Measurements from ENCODE around the gene RCC2.
"Not testable (repeated sequence)": the region's sequence is repeated elsewhere in the genome, so short reads cannot be mapped to it uniquely, and the experiment has no call there.

RCC2 gene

GRCh38 chr1:17412093-17412870, 27.2 kb downstream of the RCC2 start:
- Histone ChIP-seq H3K23ac (ENCODE audit: low read length) (no peak overlapping the region), H3K79me1 (ENCODE audit: low read length) (peaks cover 19% of the 10 kb centered on the region), H3K27me3 (ENCODE audit: insufficient read depth, low read length, poor library complexity) (no peaks in the 10 kb centered on the region), H2BK15ac (replicated peaks; ENCODE audit: low read depth) (no peak overlapping the region), H3K4me3 (ENCODE audit: low read length) (no peak overlapping the region), H2BK5ac (ENCODE audit: low read length) (no peak overlapping the region), H4K5ac (ENCODE audit: low read length) (no peak overlapping the region), H3K18ac (ENCODE audit: low read length) (no peak overlapping the region), H3K9ac (ENCODE audit: low read length) (no peak overlapping the region), H3K36me3 (ENCODE audit: control insufficient read depth, insufficient read depth, low read length) (peaks cover 46% of the 10 kb centered on the region), H3K27ac (ENCODE audit: low read depth, low read length) (no peak overlapping the region), H3K4me1 (ENCODE audit: control insufficient read depth, low read depth, low read length) (no peaks in the 10 kb centered on the region), H2BK120ac (ENCODE audit: low read depth, low read length) (no peak overlapping the region), H3K4ac (ENCODE audit: low read depth, low read length) (no peak overlapping the region), H3K79me2 (ENCODE audit: control insufficient read depth, insufficient read depth, low read length) (peaks cover 7% of the 10 kb centered on the region), H2AK5ac (ENCODE audit: low read length) (no peak overlapping the region), H3K4me2 (ENCODE audit: low read length) (no peak overlapping the region), H3K56ac (ENCODE audit: low read length) (no peak overlapping the region), H4K8ac (ENCODE audit: low read depth, low read length) (no peak overlapping the region)
- DNase-seq, result no peak
- WGBS (ENCODE audit: extremely low coverage, insufficient coverage, low lambda C conversion rate), result no CpG with 5 or more reads among the region's 16 CpGs

- Histone ChIP-seq H4K8ac (ENCODE audit: low read depth, low read length) (no peak overlapping the region), H2BK5ac (ENCODE audit: low read length) (no peak overlapping the region), H2BK120ac (ENCODE audit: low read depth, low read length) (no peak overlapping the region), H3K9ac (ENCODE audit: low read length) (no peak overlapping the region), H4K5ac (ENCODE audit: low read length) (no peak overlapping the region), H3K18ac (ENCODE audit: low read length) (no peak overlapping the region), H3K4me2 (ENCODE audit: low read length) (no peak overlapping the region), H2BK15ac (replicated peaks; ENCODE audit: low read depth) (no peak overlapping the region), H3K4me3 (ENCODE audit: low read length) (no peak overlapping the region), H3K4ac (ENCODE audit: low read depth, low read length) (no peak overlapping the region), H3K4me1 (ENCODE audit: control insufficient read depth, low read depth, low read length) (no peaks in the 10 kb centered on the region), H3K36me3 (ENCODE audit: control insufficient read depth, insufficient read depth, low read length) (peaks cover 43% of the 10 kb centered on the region), H3K56ac (ENCODE audit: low read length) (no peak overlapping the region), H2AK5ac (ENCODE audit: low read length) (no peak overlapping the region), H3K79me2 (ENCODE audit: control insufficient read depth, insufficient read depth, low read length) (peaks cover 1% of the 10 kb centered on the region), H3K27ac (ENCODE audit: low read depth, low read length) (no peak overlapping the region), H3K23ac (ENCODE audit: low read length) (no peak overlapping the region), H3K27me3 (ENCODE audit: insufficient read depth, low read length, poor library complexity) (no peaks in the 10 kb centered on the region), H3K79me1 (ENCODE audit: low read length) (peaks cover 16% of the 10 kb centered on the region)
- no peak for DNase-seq
- WGBS (ENCODE audit: extremely low coverage, insufficient coverage, low lambda C conversion rate), result no CpG with 5 or more reads among the region's 10 CpGs
These were observed 30.1 kb downstream of the RCC2 start for GRCh38 chr1:17409391-17409811.

GRCh38 chr1:17407786-17408514, 31.5 kb downstream of the RCC2 start:
- not testable (repeated sequence) for H4K8ac ChIP-seq (ENCODE audit: low read depth, low read length); H2BK15ac ChIP-seq (replicated peaks; ENCODE audit: low read depth); H3K27ac ChIP-seq (ENCODE audit: low read depth, low read length); H3K4ac ChIP-seq (ENCODE audit: low read depth, low read length); H3K4me1 ChIP-seq (ENCODE audit: control insufficient read depth, low read depth, low read length); H3K4me3 ChIP-seq (ENCODE audit: low read length); H3K4me2 ChIP-seq (ENCODE audit: low read length); H2BK5ac ChIP-seq (ENCODE audit: low read length); H3K27me3 ChIP-seq (ENCODE audit: insufficient read depth, low read length, poor library complexity); H3K18ac ChIP-seq (ENCODE audit: low read length); H3K9ac ChIP-seq (ENCODE audit: low read length); H2AK5ac ChIP-seq (ENCODE audit: low read length); H3K79me2 ChIP-seq (ENCODE audit: control insufficient read depth, insufficient read depth, low read length); H4K5ac ChIP-seq (ENCODE audit: low read length); H3K23ac ChIP-seq (ENCODE audit: low read length); H3K56ac ChIP-seq (ENCODE audit: low read length); H2BK120ac ChIP-seq (ENCODE audit: low read depth, low read length)
- Histone ChIP-seq H3K79me1 (ENCODE audit: low read length) (peaks cover 11% of the 10 kb centered on the region), H3K36me3 (ENCODE audit: control insufficient read depth, insufficient read depth, low read length) (peaks cover 33% of the 10 kb centered on the region)
- WGBS (ENCODE audit: extremely low coverage, insufficient coverage, low lambda C conversion rate), result no CpG with 5 or more reads among the region's 30 CpGs
- DNase-seq, result peak; percentile 70

GRCh38 chr1:17406760-17407475, 32.6 kb downstream of the RCC2 start:
- not testable (repeated sequence) for H3K4me1 ChIP-seq (ENCODE audit: control insufficient read depth, low read depth, low read length); H3K4me2 ChIP-seq (ENCODE audit: low read length); H2BK5ac ChIP-seq (ENCODE audit: low read length); H3K27me3 ChIP-seq (ENCODE audit: insufficient read depth, low read length, poor library complexity); H3K56ac ChIP-seq (ENCODE audit: low read length); H2BK15ac ChIP-seq (replicated peaks; ENCODE audit: low read depth); H3K4me3 ChIP-seq (ENCODE audit: low read length); H2AK5ac ChIP-seq (ENCODE audit: low read length); H2BK120ac ChIP-seq (ENCODE audit: low read depth, low read length); H3K18ac ChIP-seq (ENCODE audit: low read length); H3K4ac ChIP-seq (ENCODE audit: low read depth, low read length); H3K9ac ChIP-seq (ENCODE audit: low read length); H3K79me2 ChIP-seq (ENCODE audit: control insufficient read depth, insufficient read depth, low read length); H3K23ac ChIP-seq (ENCODE audit: low read length); H3K27ac ChIP-seq (ENCODE audit: low read depth, low read length); H4K5ac ChIP-seq (ENCODE audit: low read length); DNase-seq; H4K8ac ChIP-seq (ENCODE audit: low read depth, low read length)
- WGBS (ENCODE audit: extremely low coverage, insufficient coverage, low lambda C conversion rate), result no CpG with 5 or more reads among the region's 16 CpGs
- peaks cover 10% of the 10 kb centered on the region for H3K79me1 ChIP-seq (ENCODE audit: low read length)
- H3K36me3 ChIP-seq (ENCODE audit: control insufficient read depth, insufficient read depth, low read length), result peaks cover 28% of the 10 kb centered on the region

- Histone ChIP-seq H2AK5ac (ENCODE audit: low read length) (no peak overlapping the region), H3K4me2 (ENCODE audit: low read length) (no peak overlapping the region), H3K56ac (ENCODE audit: low read length) (no peak overlapping the region), H3K79me2 (ENCODE audit: control insufficient read depth, insufficient read depth, low read length) (no peaks in the 10 kb centered on the region), H3K36me3 (ENCODE audit: control insufficient read depth, insufficient read depth, low read length) (peaks cover 24% of the 10 kb centered on the region), H3K4me1 (ENCODE audit: control insufficient read depth, low read depth, low read length) (no peaks in the 10 kb centered on the region), H4K8ac (ENCODE audit: low read depth, low read length) (no peak overlapping the region), H3K27ac (ENCODE audit: low read depth, low read length) (no peak overlapping the region), H2BK15ac (replicated peaks; ENCODE audit: low read depth) (no peak overlapping the region), H3K4me3 (ENCODE audit: low read length) (no peak overlapping the region), H3K9ac (ENCODE audit: low read length) (no peak overlapping the region), H2BK5ac (ENCODE audit: low read length) (no peak overlapping the region), H3K79me1 (ENCODE audit: low read length) (peaks cover 10% of the 10 kb centered on the region), H3K4ac (ENCODE audit: low read depth, low read length) (no peak overlapping the region), H3K18ac (ENCODE audit: low read length) (no peak overlapping the region), H3K27me3 (ENCODE audit: insufficient read depth, low read length, poor library complexity) (no peaks in the 10 kb centered on the region), H2BK120ac (ENCODE audit: low read depth, low read length) (no peak overlapping the region), H4K5ac (ENCODE audit: low read length) (no peak overlapping the region), H3K23ac (ENCODE audit: low read length) (no peak overlapping the region)
- no CpG with 5 or more reads among the region's 15 CpGs for WGBS (ENCODE audit: extremely low coverage, insufficient coverage, low lambda C conversion rate)
- DNase-seq, result peak; percentile 82
These were observed 33.3 kb downstream of the RCC2 start for GRCh38 chr1:17405898-17406759.
